GM12873 (cell line): ENCODE results near the gene TMEM221.

ENCODE experiments used
- TF ChIP-seq, protein P1 (sequence below): IDR thresholded peaks from 2 replicates; pipeline ENCODE4 v1.5.1; 2012; ENCODE audit warnings: low read depth, mild to moderate bottlenecking, moderate library complexity, low read length, control low read depth; ENCODE audit not compliant: insufficient read depth; ENCODE audit errors: missing control alignments

TMEM221 gene

DNA sequence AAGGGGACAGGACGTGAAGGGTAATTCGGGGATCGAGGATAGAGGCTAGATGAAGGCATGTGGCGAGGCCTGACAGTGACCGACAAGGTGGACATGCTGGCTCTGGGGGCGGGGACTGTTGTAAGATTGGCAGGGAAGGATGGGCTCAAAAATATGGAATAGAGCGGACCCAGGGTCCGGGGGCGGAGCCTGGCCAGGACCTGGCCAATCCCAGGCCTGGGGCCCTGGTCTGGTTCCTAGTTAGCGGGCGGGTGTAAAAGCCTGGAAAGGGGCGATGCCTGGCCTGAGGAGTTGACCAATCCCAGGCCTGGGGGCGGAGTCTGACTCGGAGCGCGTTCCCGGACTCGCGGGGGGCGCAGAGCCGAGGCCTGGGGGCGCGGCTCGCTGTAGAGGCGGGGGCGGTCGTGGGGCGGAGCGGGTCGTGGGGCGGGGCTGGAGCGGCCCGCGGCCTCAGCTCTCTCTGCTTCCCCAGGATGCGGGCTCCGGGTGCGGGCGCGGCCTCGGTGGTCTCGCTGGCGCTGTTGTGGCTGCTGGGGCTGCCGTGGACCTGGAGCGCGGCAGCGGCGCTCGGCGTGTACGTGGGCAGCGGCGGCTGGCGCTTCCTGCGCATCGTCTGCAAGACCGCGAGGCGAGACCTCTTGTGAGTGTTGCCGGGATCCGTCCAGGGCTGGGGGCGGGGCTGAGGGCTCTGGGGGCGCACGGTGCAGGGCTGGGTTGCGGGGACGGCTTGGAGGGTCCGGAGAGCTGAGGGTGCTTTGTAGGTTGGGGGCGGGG lies 21.8 kb upstream of the TMEM221 start, which contains the start of gene SLC27A1:
SLC27A1 (plus strand) TSS at position 457 of the 774 bp plus-strand sequence; CDS start at position 474, 17 bp downstream.
- TF ChIP-seq, protein P1, sequence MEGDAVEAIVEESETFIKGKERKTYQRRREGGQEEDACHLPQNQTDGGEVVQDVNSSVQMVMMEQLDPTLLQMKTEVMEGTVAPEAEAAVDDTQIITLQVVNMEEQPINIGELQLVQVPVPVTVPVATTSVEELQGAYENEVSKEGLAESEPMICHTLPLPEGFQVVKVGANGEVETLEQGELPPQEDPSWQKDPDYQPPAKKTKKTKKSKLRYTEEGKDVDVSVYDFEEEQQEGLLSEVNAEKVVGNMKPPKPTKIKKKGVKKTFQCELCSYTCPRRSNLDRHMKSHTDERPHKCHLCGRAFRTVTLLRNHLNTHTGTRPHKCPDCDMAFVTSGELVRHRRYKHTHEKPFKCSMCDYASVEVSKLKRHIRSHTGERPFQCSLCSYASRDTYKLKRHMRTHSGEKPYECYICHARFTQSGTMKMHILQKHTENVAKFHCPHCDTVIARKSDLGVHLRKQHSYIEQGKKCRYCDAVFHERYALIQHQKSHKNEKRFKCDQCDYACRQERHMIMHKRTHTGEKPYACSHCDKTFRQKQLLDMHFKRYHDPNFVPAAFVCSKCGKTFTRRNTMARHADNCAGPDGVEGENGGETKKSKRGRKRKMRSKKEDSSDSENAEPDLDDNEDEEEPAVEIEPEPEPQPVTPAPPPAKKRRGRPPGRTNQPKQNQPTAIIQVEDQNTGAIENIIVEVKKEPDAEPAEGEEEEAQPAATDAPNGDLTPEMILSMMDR, result no peak

DNA sequence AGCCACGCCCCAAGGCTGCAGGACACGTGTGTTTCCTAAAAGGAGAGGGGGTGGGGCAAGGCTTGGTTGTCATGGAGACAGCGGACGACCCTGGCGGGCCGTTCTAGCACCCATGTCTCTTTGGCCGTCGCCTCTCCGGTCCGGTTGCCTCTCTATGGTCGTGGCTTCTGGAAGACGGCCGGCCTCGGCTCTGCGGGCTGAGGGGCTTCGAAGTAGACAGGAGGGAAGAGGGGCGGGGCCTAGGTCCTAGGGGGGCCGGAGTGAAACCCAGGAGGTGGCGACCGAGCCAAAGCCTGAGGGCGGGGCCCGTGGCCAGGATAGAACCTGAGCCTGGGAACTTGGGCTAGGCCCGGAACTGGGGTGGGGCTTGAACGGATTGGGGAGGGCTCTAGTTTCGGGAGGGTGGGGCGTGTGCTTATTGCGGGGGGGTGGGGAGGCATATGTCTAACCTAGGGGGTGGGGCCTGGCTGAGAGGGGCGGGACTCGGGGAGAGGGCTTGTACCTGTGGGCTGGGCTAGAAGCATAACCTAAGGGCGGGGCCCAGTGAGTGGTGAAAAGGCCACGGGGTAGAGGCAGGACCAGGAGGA lies 21.1 kb upstream of the TMEM221 start:
- TF ChIP-seq, protein P1, result no peak

DNA sequence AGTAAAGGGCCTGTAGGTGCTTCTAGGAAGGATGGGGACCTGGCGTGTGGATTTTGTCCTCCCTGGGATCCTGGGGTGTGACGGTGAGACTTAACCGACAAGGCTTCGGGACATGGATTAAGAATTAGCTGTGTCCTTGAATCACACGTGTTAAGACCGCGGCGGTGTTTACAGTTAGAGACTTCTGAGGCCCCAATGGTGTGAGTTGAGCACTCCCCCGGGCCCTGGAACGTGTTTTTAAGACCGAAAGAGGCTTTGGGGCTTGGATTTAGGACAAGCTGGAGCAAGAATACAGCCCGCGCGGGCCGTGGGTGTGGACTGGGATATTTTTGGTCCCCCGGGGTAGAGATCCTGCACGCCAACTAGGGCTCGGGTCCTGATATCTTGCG lies 20.6 kb upstream of the TMEM221 start:
- TF ChIP-seq, protein P1, result no peak

DNA sequence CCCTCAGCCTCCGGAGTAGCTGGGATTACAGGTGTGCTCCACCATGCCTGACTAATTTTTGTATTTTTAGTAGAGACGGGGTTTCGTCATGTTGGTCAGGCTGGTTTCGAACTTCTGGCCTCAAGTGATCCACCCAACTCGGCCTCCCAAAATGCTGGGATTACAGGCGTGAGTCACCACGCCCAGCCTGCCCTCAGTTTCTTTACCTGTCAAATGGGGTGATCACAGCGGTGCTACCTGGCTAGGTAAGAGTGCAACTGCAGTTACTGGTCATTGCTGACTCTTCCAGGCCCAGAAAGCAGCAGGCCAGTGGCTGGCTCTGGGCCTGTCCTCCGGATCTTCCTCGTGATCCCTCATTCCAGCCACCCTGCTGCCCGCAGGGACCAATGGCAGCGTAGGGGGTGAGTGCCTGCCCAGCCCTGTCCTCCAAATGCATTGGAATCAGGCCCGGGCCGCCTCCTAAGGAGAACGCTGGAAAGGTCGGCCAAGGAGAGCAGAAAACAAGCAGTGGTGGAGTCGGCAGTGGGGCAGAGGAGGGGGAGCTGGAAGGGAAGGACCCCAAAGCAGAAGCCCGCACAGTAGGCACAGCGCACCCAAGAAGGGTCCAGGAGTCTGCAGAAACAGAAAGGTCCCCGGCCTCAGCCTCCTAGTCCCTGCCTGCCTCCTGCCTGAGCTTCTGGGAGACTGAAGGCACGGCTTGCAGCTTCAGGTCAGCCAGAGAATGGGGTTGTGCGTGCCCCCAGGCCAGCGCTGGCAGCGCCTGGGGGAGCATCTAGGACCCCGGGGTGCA lies 20.0 kb upstream of the TMEM221 start:
- TF ChIP-seq, protein P1, result no peak

DNA sequence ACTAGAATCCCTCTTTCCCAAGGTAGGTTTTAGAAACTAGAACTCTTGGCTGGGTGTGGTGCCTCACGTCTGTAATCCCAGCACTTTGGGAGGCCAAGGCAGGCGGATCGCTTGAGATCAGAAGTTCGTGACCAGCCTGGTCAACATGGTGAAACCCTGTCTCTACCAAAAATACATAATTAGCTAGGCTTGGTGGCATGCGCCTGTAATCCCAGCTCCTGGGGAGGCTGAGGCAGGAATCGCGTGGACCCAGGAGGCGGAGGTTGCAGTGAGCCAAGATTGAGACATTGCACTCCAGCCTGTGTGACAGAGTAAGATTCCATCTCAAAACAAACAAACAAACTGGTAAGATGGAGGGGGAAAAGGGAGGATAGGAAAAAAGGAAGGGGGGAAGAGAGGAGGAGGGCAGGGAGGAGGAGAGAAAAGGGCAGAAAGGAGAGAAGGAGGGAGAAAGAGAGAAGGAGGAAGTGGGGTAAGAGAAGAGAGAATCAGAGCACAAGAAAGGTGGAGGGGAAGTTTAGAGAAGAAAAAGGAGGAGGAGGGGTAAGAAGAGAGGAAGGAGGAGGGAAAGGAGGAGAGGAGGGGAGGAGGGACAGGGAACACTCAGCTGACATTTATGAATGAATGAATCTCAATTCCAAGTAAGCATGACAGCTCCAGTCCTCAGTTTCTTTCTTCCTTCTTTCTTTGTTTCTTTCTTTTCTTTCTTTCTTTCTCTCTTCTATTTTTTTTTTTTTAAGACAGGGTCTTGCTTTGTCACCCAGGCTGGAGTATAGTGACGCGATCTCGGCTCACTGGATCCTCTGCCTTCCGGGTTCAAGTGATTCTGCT lies 19.2 kb upstream of the TMEM221 start:
- TF ChIP-seq, protein P1, result no peak

DNA sequence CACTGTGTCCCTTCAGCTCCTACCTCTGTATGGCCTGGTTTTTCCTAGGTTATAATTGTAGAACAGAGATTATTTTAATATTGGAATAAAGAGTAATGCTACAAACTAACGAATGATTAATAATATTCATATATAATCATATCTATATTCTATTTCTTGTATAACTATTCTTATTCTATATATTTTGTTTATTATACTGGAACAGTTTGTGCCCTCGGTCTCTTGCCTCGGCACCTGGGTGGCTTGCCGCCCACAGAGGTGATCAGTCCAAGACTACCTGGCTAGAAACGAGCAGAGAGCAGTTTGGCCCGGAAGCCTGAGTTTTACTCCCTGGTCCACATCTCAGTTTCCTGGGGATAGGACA lies 18.0 kb upstream of the TMEM221 start:
- TF ChIP-seq, protein P1, result no peak
